Measurements from ENCODE around the gene NPPB. TPM values are rescaled to one million over a fixed set of nuclear protein-coding genes. Genes with fewer than 3 reads are reported as not detected.

NPPB gene
- total RNA-seq, 6 experiments from 2014 or later = not detected

DNA sequence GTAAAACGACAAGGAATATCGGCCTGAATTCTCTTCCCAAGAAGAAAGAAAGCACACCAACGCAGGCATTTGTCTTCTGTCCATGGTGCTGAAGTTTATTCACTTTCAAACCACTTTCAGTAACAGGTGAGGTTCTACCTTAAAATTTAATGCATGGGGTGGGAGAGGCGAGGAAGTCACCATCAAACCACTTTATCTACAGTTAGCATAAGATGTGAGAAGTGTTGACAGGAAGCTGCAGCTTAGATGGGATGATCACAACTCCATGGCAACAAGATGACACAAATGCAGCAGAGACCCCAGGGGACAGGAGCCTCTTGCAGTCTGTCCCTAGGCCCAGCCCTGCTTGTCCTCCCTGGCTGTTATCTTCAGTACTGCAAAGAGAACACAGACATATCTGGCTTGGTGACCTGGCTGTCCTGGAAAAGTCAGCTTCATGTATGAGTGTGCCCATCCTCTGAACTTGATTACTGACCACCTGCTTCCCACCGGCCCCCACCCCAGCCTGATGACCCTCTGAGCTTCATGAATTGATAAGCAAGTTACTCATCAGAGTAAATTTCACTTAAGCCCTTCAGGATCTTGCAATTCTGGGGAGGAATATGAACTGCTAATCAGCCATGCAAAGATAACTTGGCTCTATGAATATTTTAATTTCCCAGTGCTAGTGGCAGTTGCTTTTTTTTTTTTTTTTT, 13.0 kb downstream of the NPPB start:
- no peak overlapping the region for H3K27ac Mint-ChIP-seq
- no peak for DNase-seq

DNA sequence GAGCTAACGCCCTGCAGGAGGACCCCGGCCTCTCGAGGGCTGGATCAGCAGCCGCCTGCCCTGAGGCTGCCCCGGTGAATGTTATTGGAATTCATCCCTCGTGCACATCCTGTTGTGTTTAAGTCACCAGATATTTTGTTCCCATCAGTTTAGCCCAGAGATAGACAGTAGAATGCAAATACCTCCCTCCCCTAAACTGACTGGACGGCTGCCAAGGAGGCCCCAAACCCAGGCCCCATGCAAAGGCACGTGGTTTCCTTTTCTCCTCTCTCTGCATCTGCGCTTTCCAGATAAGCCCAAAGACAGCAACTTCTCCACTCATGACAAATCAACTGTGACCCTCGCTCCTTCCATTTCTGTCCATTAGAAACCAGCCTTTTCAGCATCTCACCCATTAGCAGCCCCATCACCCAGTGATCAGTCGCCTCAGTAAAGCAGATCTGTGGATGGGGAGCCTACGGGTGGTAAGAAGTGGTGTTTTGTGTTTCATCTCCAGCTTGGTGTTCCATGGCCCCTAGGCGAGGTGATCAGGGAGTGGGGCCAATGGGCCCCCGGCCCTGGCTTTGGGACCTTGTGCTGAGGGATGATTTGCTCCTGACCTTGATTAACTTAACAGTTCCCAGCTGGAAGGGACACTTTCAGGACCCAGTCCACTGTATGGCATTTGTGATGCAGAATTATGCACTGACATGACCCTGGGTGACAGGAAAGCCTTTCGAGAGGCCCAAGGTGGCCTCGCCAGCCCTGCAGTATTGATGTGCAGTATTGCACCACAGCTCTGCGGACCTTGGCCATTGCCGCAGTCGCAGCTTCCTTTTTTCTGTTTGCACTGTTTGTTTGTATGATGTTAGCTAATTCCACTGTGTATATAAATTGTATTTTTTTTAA, 16.3 kb downstream of the NPPB start:
- TF ChIP-seq, protein P1, sequence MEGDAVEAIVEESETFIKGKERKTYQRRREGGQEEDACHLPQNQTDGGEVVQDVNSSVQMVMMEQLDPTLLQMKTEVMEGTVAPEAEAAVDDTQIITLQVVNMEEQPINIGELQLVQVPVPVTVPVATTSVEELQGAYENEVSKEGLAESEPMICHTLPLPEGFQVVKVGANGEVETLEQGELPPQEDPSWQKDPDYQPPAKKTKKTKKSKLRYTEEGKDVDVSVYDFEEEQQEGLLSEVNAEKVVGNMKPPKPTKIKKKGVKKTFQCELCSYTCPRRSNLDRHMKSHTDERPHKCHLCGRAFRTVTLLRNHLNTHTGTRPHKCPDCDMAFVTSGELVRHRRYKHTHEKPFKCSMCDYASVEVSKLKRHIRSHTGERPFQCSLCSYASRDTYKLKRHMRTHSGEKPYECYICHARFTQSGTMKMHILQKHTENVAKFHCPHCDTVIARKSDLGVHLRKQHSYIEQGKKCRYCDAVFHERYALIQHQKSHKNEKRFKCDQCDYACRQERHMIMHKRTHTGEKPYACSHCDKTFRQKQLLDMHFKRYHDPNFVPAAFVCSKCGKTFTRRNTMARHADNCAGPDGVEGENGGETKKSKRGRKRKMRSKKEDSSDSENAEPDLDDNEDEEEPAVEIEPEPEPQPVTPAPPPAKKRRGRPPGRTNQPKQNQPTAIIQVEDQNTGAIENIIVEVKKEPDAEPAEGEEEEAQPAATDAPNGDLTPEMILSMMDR (IDR thresholded peaks at IDR 0.05) = no peak
- no peak overlapping the region for H3K4me3 Mint-ChIP-seq
- H3K36me3 Mint-ChIP-seq (ENCODE audit: low read depth) = peaks cover 34% of the 10 kb centered on the region
- peaks cover 1% of the 10 kb centered on the region; the same call in 1 of the 2 replicates for H3K27me3 Mint-ChIP-seq (ENCODE audit: insufficient read depth)
- H3K27ac Mint-ChIP-seq = no peak overlapping the region
- DNase-seq = no peak
- no peaks in the 10 kb centered on the region for H3K9me3 Mint-ChIP-seq
- H3K4me1 Mint-ChIP-seq (ENCODE audit: low read depth) = no peaks in the 10 kb centered on the region; the same call in 1 of the 2 replicates

More for the DNA sequence above, 13.0 kb downstream of the NPPB start:
- TF ChIP-seq, protein P1 (IDR thresholded peaks at IDR 0.05) = peak; percentile 23; the same call in 1 of the 2 replicates
- Mint-ChIP-seq H3K4me3 (no peak overlapping the region), H3K9me3 (no peaks in the 10 kb centered on the region), H3K4me1 (ENCODE audit: low read depth) (peaks cover 8% of the 10 kb centered on the region; the same call in 1 of the 2 replicates), H3K36me3 (ENCODE audit: low read depth) (peaks cover 29% of the 10 kb centered on the region), H3K27me3 (ENCODE audit: insufficient read depth) (peaks cover 13% of the 10 kb centered on the region)

DNA sequence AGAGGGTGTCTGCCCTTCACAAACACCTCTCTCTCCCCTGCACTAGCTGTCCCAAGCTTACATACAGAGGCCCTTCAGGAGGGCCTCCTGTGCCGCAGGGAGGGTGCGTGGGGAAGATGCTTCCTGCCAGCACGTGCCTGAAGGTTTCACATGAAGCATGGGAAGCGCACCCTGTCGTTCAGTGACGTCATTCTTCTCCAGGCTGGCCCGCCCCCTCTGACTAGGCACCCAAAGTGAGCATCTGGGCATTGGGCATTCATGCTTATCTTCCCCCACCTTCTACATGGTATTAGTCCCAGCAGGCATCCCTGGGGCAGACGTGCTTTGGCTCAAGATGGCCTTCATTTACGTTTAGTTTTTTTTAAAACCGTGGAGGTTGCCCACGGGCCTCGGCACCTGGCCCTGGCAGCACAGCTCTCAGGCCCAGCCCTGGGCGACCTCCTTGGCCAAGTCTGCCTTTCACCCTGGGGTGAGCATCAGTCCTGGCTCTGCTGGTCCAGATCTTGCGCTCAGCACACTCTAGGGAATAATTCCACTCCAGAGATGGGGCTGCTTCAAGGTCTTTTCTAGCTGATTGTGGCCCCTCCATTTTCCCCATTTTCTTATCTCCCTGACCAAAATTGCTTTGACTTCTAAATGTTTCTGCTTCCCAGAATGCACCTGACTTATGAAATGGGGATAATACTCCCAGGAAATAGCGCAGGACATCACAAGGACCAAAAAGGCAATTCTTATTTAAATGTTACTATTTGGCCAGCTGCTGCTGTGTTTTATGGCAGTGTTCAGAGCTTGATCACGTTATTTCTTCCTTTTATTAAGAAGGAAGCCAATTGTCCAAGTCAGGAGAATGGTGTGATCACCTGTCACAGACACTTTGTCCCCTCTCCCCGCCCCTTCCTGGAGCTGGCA, 17.2 kb downstream of the NPPB start:
- no peak for DNase-seq
- TF ChIP-seq, protein P1 (IDR thresholded peaks at IDR 0.05) = no peak
- H3K4me3 Mint-ChIP-seq = no peak overlapping the region
- H3K36me3 Mint-ChIP-seq (ENCODE audit: low read depth) = peaks cover 34% of the 10 kb centered on the region
- H3K27ac Mint-ChIP-seq = no peak overlapping the region
- no peaks in the 10 kb centered on the region for H3K4me1 Mint-ChIP-seq (ENCODE audit: low read depth)
- no peaks in the 10 kb centered on the region for H3K9me3 Mint-ChIP-seq
- peaks cover 1% of the 10 kb centered on the region; the same call in 1 of the 2 replicates for H3K27me3 Mint-ChIP-seq (ENCODE audit: insufficient read depth)

DNA sequence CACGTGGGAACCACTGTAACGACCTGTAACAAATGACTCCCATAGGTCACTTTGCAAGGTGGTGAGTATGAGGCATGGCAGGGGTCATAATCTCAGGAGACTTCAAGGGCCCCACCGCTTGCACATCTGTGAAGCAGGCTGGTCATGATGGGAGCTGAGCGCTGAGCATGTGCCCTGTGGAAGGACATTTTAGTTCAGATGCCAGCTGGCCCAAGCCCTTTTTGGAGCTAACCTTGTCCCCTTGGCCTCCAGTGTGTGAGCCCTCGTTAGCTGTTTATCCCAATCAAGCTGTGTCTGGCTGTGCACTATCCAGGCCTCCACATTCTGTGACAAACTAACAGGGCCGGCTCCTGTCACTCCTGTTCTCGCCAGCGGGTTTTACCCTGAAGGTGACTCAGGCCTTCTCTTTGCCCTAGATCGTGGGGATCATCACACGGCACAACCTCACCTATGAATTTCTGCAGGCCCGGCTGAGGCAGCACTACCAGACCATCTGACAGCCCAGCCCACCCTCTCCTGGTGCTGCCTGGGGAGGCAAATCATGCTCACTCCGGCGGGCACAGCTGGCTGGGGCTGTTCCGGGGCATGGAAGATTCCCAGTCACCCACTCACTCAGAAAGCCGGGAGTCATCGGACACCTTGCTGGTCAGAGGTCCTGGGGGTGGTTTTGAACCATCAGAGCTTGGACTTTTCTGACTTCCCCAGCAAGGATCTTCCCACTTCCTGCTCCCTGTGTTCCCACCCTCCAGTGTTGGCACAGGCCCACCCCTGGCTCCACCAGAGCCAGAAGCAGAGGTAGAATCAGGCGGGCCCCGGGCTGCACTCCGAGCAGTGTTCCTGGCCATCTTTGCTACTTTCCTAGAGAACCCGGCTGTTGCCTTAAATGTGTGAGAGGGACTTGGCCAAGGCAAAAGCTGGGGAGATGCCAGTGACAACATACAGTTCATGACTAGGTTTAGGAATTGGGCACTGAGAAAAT, 18.7 kb downstream of the NPPB start:
- Mint-ChIP-seq H3K36me3 (ENCODE audit: low read depth) (peaks cover 23% of the 10 kb centered on the region), H3K27me3 (ENCODE audit: insufficient read depth) (peaks cover 1% of the 10 kb centered on the region; the same call in 1 of the 2 replicates), H3K4me3 (no peak overlapping the region), H3K27ac (no peak overlapping the region), H3K9me3 (no peaks in the 10 kb centered on the region), H3K4me1 (ENCODE audit: low read depth) (no peaks in the 10 kb centered on the region)
- TF ChIP-seq, protein P1 (IDR thresholded peaks at IDR 0.05) = no peak
- DNase-seq = no peak

Measured in HFFc6 (cell line).